Right renal cortex interstitium (tissue), 3 donors: ENCODE measurements around the gene PDE6D. TPM values are rescaled to one million over a fixed set of nuclear protein-coding genes. Genes with fewer than 3 reads are reported as not detected.
"Not testable (repeated sequence)": the region's sequence is repeated elsewhere in the genome, so short reads cannot be mapped to it uniquely, and the experiment has no call there.

Experiments used
- DNase-seq, 3 donors: peaks; one replicate each; pipeline ENCODE4 v3.0.0-alpha.2; 2013; ENCODE audit warnings: low read depth in 3 of 3, low spot score in 2 of 3
- polyA plus RNA-seq, 3 donors: library from polyadenylated mRNA; unstranded; fragments of 120-200 nt; gene quantifications; one replicate each; pipeline ENCODE4 v1.2.1, GENCODE V29; 2013; ENCODE audit not compliant: insufficient read length in 3 of 3

The PDE6D gene
- polyA plus RNA-seq, 3 donors = 26.6 to 28.2 (median 27.8) TPM

GRCh38 chr2:231780123-231780908 is 766 bp downstream of the PDE6D start:
- no peak for DNase-seq

- DNase-seq = no peak
These were observed 11.6 kb downstream of the PDE6D start for GRCh38 chr2:231769170-231770136.

DNA sequence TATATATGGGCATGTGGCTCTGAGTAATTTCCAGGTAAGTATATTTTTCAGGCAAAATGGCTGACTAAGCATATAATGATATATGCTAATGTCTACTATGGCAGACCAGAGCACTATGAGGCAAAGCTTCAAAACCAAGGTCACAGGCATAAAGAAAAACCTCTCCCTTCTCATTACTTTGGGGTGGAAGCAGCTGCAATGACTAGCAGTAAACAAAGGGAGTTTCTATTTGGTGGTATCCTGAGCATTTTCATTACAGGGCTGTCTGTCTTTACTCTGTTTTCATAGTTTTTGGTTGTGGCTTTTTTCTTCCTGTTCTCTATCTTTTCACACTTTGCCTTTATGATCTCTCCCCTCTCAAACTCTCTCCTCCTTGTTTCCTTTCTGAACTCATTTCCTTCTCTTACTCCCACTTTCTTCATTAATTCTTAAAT is 15.6 kb downstream of the PDE6D start:
- DNase-seq = no peak

GRCh38 chr2:231764760-231765159 is 16.3 kb downstream of the PDE6D start:
- no peak for DNase-seq

- no peak for DNase-seq
These were observed 17.0 kb downstream of the PDE6D start for GRCh38 chr2:231764124-231764523.

- no peak for DNase-seq
These were observed 19.3 kb downstream of the PDE6D start for GRCh38 chr2:231761735-231762134.

DNA sequence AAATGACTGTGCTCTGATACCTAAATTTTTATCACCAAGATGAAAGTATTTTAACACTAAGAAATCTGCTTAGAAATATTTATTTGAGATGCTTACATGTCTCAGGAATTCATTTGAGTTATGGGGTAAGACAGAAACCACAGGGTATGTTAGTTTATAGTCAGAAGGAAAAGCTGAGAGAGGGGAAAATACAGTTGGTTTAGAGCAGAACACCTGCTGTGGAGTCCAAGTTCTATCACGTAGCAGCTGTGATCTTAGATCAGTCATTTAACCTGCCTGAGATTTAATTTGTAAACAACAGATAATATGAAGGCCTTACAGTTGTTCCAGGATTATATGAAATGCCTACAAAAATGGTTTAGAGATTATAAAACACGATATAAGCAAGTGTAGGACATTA is 29.0 kb downstream of the PDE6D start:
- DNase-seq = no peak

- no peak for DNase-seq
These were observed 29.9 kb downstream of the PDE6D start for GRCh38 chr2:231751042-231751815.

- DNase-seq = not testable (repeated sequence)
These were observed 32.1 kb downstream of the PDE6D start for GRCh38 chr2:231749016-231749415.

- not testable (repeated sequence) for DNase-seq
These were observed 32.8 kb downstream of the PDE6D start for GRCh38 chr2:231748153-231748896.

DNA sequence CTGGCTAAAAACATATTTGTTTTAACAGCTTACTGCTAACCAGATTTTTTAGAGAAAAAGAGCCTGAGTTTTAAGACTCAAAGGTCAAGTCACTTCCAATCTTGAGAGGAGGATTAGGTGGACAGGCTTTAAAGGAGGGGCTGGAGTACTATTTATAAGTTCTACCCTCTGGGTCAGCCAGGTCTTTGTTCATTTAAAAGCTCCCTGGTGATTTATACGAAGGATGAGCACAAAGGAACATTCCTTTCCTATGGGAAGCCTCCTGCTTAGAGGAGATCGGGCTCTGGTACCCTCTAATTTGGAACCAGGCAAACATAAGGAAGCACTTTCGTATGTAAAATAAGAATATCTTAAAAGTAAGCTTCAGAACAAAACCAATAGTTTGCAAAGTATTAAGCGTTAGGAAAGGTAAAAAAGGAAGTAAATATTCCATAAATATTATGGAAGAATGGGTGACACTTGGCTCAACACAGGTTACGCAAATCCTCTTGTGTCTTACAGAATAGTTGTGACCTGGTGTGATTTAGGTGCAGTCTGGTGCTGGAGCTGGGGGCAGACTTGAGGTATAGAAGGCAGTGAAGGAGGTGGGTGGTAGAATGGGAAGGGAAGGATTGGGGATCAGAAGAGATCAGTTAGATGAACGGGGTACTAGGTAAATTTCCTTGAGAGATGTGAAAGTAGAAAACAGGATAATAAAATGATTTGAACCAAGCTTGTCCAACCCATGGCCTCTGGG is 35.6 kb downstream of the PDE6D start:
- no peak for DNase-seq

- no peak for DNase-seq
These were observed 37.5 kb downstream of the PDE6D start for GRCh38 chr2:231743376-231744116.

DNA sequence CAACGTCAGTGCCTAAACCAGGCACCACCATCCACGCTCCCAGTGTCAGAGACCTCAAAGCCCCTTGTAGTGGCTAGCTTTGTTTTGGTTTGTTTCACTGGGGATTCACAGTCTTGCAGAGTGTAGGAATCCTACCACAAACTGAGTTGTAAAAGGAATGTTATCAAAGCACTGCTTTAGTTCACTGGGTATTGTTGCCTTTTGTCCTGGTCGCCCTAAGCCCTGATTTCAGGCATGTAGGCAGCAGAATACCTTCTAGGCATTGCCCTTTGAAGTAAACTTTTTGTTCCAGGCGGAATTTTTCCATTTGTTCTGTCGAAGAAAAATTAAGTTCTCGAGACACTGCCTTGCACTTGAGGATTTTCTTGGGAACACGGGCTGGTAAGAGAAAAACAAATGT is 43.3 kb downstream of the PDE6D start:
- no peak for DNase-seq

DNA sequence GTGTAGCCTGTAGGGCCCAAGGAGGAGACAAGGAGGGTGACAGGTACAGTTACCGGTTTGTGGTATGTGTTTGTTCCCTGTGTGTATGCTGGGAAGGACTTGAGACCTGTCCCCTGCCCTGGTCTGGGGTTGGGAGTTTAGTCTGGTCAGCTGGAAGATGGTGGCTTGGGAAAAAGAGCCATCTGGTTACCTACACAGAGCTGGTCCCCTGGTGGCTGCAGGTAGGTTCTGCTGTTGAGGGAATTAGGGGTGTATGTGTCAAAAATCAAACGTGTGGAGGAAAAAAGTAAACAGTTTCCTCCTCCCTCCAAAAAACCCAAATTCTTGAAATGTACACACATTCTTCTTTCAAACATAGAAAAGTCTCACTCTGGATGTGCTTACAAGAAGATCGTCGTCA is 48.5 kb downstream of the PDE6D start:
- DNase-seq = no peak

- no peak for DNase-seq
These were observed 53.5 kb downstream of the PDE6D start for GRCh38 chr2:231727621-231728020.

DNA sequence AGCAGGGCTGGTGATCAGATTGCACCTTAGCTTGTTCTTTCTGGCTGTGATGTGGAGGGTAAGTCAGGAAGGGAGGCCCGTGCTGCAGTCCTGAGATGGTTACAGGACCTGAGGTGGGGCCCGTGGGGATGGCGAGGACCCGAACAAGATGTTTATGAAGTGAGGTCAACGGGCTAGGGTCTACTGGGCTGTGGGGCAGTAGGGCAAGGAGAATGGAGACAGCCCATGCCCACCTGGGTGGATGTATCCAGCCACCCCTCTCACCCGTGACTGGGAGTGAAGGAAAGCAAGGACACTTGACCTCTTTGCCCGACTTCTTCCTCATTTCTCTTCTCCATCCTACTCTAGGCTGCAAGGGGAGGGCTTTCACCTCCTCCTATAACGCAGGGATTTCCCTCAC is 54.8 kb downstream of the PDE6D start:
- no peak for DNase-seq

- DNase-seq = no peak
These were observed 55.6 kb downstream of the PDE6D start for GRCh38 chr2:231725476-231725875.

- DNase-seq = no peak
These were observed 58.3 kb downstream of the PDE6D start for GRCh38 chr2:231722721-231723307.
